ENCODE results near the gene FOXC2.

Gene FOXC2

GRCh38 chr16:86595983-86596605 lies 29.5 kb downstream of the FOXC2 start:
- Histone ChIP-seq H3K9me3 (ENCODE audit: severe bottlenecking) (no peaks in the 10 kb centered on the region), H3K27me3 (ENCODE audit: insufficient read depth, low read depth, severe bottlenecking) (peaks cover 3% of the 10 kb centered on the region), H3K36me3 (no peaks in the 10 kb centered on the region), H3K4me3 (ENCODE audit: low read depth, low read length) (no peak overlapping the region), H3K27ac (no peak overlapping the region)
- DNase-seq: no peak
- TF ChIP-seq CTCF (IDR thresholded peaks at IDR 0.05; ENCODE audit: low read depth, low read length): no peak

GRCh38 chr16:86597126-86597879 lies 30.7 kb downstream of the FOXC2 start:
- TF ChIP-seq CTCF (IDR thresholded peaks at IDR 0.05; ENCODE audit: low read depth, low read length): no peak
- no peak overlapping the region for H3K27ac ChIP-seq
- H3K9me3 ChIP-seq (ENCODE audit: severe bottlenecking): no peaks in the 10 kb centered on the region
- peaks cover 3% of the 10 kb centered on the region for H3K27me3 ChIP-seq (ENCODE audit: insufficient read depth, low read depth, severe bottlenecking)
- no peaks in the 10 kb centered on the region for H3K36me3 ChIP-seq
- no peak overlapping the region for H3K4me3 ChIP-seq (ENCODE audit: low read depth, low read length)
- DNase-seq: no peak

- no peak for DNase-seq
- no peaks in the 10 kb centered on the region for H3K9me3 ChIP-seq (ENCODE audit: severe bottlenecking)
- H3K4me3 ChIP-seq (ENCODE audit: low read depth, low read length): no peak overlapping the region
- no peak overlapping the region for H3K27ac ChIP-seq
- TF ChIP-seq CTCF (IDR thresholded peaks at IDR 0.05; ENCODE audit: low read depth, low read length): no peak
- no peaks in the 10 kb centered on the region for H3K36me3 ChIP-seq
- peaks cover 3% of the 10 kb centered on the region for H3K27me3 ChIP-seq (ENCODE audit: insufficient read depth, low read depth, severe bottlenecking)
Observed at GRCh38 chr16:86597880-86598606, 31.4 kb downstream of the FOXC2 start.

GRCh38 chr16:86598607-86599565 lies 32.3 kb downstream of the FOXC2 start:
- no peak for DNase-seq
- H3K27ac ChIP-seq: no peak overlapping the region
- H3K4me3 ChIP-seq (ENCODE audit: low read depth, low read length): no peak overlapping the region
- H3K9me3 ChIP-seq (ENCODE audit: severe bottlenecking): no peaks in the 10 kb centered on the region
- H3K36me3 ChIP-seq: no peaks in the 10 kb centered on the region
- no peaks in the 10 kb centered on the region for H3K27me3 ChIP-seq (ENCODE audit: insufficient read depth, low read depth, severe bottlenecking)
- no peak for TF ChIP-seq CTCF (IDR thresholded peaks at IDR 0.05; ENCODE audit: low read depth, low read length)

- no peaks in the 10 kb centered on the region for H3K36me3 ChIP-seq
- no peak overlapping the region for H3K4me3 ChIP-seq (ENCODE audit: low read depth, low read length)
- H3K27ac ChIP-seq: no peak overlapping the region
- no peaks in the 10 kb centered on the region for H3K27me3 ChIP-seq (ENCODE audit: insufficient read depth, low read depth, severe bottlenecking)
- DNase-seq: no peak
- no peaks in the 10 kb centered on the region for H3K9me3 ChIP-seq (ENCODE audit: severe bottlenecking)
- TF ChIP-seq CTCF (IDR thresholded peaks at IDR 0.05; ENCODE audit: low read depth, low read length): no peak
Observed at GRCh38 chr16:86601356-86601755, 34.7 kb downstream of the FOXC2 start.

All from WERI-Rb-1 (cell line).